Caki2 (cell line): ENCODE data around the gene HSPBAP1. TPM values are rescaled to one million over a fixed set of nuclear protein-coding genes. Genes with fewer than 3 reads are reported as not detected.

Source experiments
- DNase-seq: peaks from one replicate; pipeline ENCODE4 v3.0.0-alpha.2; 2015; ENCODE audit warnings: low read depth
- in situ Hi-C: cut with HindIII; loops from 2 replicates; pipeline ENCODE4 v1.10.0; 2016; ENCODE audit warnings: low sequenced_read_pairs, low pct_unique_long_range_greater_than_20kb, mixed read lengths
- total RNA-seq: library from RNA; depleted of rRNA; stranded (reverse); fragments of >200 nt; shearing (Covaris generic); gene quantifications from 2 replicates; pipeline ENCODE4 v1.2.3, GENCODE V29; 2014; ENCODE audit warnings: low replicate concordance; rRNA removed

Gene HSPBAP1
- total RNA-seq = 2.0 and 4.8 TPM in 2 replicates

- DNase-seq = peak; percentile 76
- in situ Hi-C loops = no loop called here
These were observed at the start of gene HSPBAP1 for GRCh38 chr3:122793568-122794416. Gene HSPBAP1 (minus strand): TSS chr3:122793831. CDS start chr3:122793680, 151 bp downstream.

- no peak for DNase-seq
- in situ Hi-C loops = no loop called here
These were observed 42.0 kb upstream of the HSPBAP1 start for GRCh38 chr3:122835590-122835989.

- in situ Hi-C loops = no loop called here
- DNase-seq = no peak
These were observed 34.6 kb upstream of the HSPBAP1 start for GRCh38 chr3:122828281-122828680.

GRCh38 chr3:122826278-122826677 is 32.6 kb upstream of the HSPBAP1 start:
- in situ Hi-C loops = no loop called here
- DNase-seq = no peak

- no peak for DNase-seq
- in situ Hi-C loops = no loop called here
These were observed 31.8 kb upstream of the HSPBAP1 start for GRCh38 chr3:122825460-122825859.

- DNase-seq = no peak
- in situ Hi-C loops = no loop called here
These were observed 31.1 kb upstream of the HSPBAP1 start for GRCh38 chr3:122824465-122825381.

- no peak for DNase-seq
- in situ Hi-C loops = no loop called here
These were observed 23.0 kb upstream of the HSPBAP1 start for GRCh38 chr3:122816587-122816986.

- in situ Hi-C loops = no loop called here
- no peak for DNase-seq
These were observed 17.1 kb upstream of the HSPBAP1 start for GRCh38 chr3:122810734-122811133.

GRCh38 chr3:122803977-122804376 is 10.3 kb upstream of the HSPBAP1 start:
- no peak for DNase-seq
- in situ Hi-C loops = no loop called here

GRCh38 chr3:122802323-122802722 is 8.7 kb upstream of the HSPBAP1 start:
- in situ Hi-C loops = no loop called here
- no peak for DNase-seq

GRCh38 chr3:122800706-122801237 is 7.1 kb upstream of the HSPBAP1 start:
- in situ Hi-C loops = no loop called here
- DNase-seq = no peak

- in situ Hi-C loops = no loop called here
- DNase-seq = no peak
These were observed 6.4 kb upstream of the HSPBAP1 start for GRCh38 chr3:122800031-122800430.

- in situ Hi-C loops = no loop called here
These were observed 5.7 kb upstream of the HSPBAP1 start for GRCh38 chr3:122799322-122799721.

GRCh38 chr3:122797291-122797690 is 3.7 kb upstream of the HSPBAP1 start:
- in situ Hi-C loops = no loop called here
- DNase-seq = no peak

More at GRCh38 chr3:122799322-122799721, 5.7 kb upstream of the HSPBAP1 start:
- DNase-seq = no peak

GRCh38 chr3:122795674-122796195 is 2.1 kb upstream of the HSPBAP1 start:
- DNase-seq = no peak
- in situ Hi-C loops = no loop called here

- in situ Hi-C loops = no loop called here
These were observed 1.4 kb upstream of the HSPBAP1 start, which contains the start of gene SLC49A4 for GRCh38 chr3:122794779-122795673. Gene SLC49A4 (plus strand): TSS chr3:122795069. CDS start chr3:122795193, 124 bp downstream.

GRCh38 chr3:122794483-122794778 is 800 bp upstream of the HSPBAP1 start:
- DNase-seq = no peak
- in situ Hi-C loops = no loop called here

More at GRCh38 chr3:122794779-122795673, 1.4 kb upstream of the HSPBAP1 start, which contains the start of gene SLC49A4:
- peak; percentile 80 for DNase-seq
